ENCODE results near the gene PIGQ.

- no peak for TF ChIP-seq BRCA1 (IDR thresholded peaks at IDR 0.05; ENCODE audit: low read depth, low read length)
- no peak for TF ChIP-seq POLR2A (IDR thresholded peaks at IDR 0.05; ENCODE audit: control extremely low read depth in 1 of 2, low read depth in 2 of 2, low read length in 2 of 2)
- no peak for TF ChIP-seq RAD21 (IDR thresholded peaks at IDR 0.05 in 1 of 2, conservative IDR thresholded peaks at IDR 0.05 in 1 of 2; ENCODE audit: low read depth in 2 of 2, low read length in 2 of 2)
- no peak for TF ChIP-seq ASH2L (IDR thresholded peaks at IDR 0.05; ENCODE audit: low read length)
- TF ChIP-seq ZNF274 (IDR thresholded peaks at IDR 0.05; ENCODE audit: borderline replicate concordance, extremely low read depth, low read length): no peak
- TF ChIP-seq CHD2 (IDR thresholded peaks at IDR 0.05; ENCODE audit: low read length): no peak
- no peak for TF ChIP-seq POLR2AphosphoS5 (IDR thresholded peaks at IDR 0.05; ENCODE audit: low read depth, low read length)
- no peak for TF ChIP-seq CTCF (IDR thresholded peaks at IDR 0.05; ENCODE audit: control extremely low read depth in 1 of 3, insufficient read depth in 1 of 3, low read depth in 1 of 3, low read length in 3 of 3)
- TF ChIP-seq RBBP5 (IDR thresholded peaks at IDR 0.05; ENCODE audit: borderline replicate concordance, low read depth, low read length): no peak
- no peak for TF ChIP-seq SP2 (IDR thresholded peaks at IDR 0.05; ENCODE audit: low read length)
Observed at GRCh38 chr16:555528-556473, 14.0 kb upstream of the PIGQ start.

All from H1 (cell line).